Fibroblast of skin of left quadriceps (primary cell): ENCODE results near the gene METTL17.
"Not testable (repeated sequence)": the region's sequence is repeated elsewhere in the genome, so short reads cannot be mapped to it uniquely, and the experiment has no call there.

Experiments
- DNase-seq, 2 experiments: peaks; one replicate each; pipeline ENCODE4 v3.0.0-alpha.2; 2013; ENCODE audit warnings: low read depth in 2 of 2

The METTL17 gene

DNA sequence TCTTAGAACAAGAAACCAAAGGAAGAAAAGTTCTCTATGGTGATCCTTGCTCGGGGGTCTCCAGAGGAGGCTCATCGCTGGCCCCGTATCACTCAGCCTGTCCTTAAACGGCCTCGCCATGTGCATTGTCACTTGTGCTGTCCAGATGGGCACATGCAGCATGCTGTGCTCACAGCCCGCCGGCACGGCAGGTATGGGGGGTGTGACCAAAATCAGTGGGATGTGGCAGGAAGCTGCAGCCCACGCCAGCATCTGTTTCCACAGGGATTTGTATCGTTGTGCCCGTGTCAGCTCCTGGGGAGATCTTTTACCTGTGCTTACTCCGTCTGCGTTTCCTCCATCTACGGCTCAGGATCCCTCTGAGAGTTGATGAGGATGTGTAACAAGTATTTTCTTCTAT lies 6.7 kb downstream of the METTL17 start:
- no peak for DNase-seq

DNA sequence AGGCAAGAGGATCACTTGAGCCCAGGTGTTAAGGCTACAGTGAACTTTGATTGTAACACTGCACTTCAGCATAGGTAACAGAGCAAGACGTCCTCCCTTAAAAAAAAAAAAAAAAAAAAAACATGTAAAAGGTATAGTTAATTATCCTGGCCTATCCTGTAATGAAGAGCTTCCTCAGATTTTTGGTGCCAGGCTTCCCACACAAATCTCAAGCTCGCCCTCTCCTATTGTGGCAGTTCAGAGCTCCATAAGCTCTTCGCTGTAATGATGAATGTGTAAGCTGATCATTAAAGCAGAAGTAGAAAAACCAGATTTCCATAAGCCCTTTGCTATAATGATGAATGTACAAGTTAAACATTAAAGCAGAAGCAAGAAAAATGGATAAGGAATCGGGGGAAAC lies 7.3 kb downstream of the METTL17 start:
- DNase-seq, result no peak

DNA sequence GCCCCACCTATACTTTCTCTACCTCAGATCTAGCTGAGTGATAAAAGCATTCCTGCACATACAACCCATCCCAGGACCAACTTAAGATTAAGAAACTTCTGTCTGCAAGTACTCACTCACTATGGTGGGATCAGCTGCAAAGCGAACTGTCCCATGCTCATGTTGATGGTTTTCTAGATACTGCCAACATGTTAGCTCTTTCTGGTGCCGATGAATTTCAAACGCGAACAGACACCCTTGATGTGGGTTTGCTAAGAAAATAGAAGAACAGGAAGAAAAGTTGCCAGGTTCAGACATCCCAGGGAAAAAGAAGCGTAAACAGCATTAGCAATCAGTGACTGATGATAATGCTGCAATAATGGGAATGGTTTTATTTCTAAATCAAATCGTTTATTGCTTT lies 7.8 kb downstream of the METTL17 start:
- no peak for DNase-seq

DNA sequence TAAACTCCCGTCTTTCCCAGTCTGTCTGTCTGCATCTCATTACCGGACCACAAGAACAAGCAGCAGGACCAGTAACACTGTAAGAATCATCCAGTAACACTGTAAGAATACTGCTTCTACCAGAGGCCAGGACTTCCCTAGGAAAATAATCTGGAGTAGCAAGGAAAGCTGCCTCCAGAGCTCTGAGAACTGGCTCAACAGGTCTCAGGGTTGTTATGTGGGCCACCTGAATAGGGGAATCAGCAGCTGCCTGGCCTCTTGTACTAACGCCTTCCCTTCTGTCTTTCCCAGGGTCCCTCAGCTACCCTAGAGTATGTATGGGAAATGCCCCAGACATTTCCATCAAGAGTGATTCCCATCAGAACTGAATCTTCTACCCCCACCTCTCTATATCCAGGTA lies 8.4 kb downstream of the METTL17 start:
- no peak for DNase-seq

DNA sequence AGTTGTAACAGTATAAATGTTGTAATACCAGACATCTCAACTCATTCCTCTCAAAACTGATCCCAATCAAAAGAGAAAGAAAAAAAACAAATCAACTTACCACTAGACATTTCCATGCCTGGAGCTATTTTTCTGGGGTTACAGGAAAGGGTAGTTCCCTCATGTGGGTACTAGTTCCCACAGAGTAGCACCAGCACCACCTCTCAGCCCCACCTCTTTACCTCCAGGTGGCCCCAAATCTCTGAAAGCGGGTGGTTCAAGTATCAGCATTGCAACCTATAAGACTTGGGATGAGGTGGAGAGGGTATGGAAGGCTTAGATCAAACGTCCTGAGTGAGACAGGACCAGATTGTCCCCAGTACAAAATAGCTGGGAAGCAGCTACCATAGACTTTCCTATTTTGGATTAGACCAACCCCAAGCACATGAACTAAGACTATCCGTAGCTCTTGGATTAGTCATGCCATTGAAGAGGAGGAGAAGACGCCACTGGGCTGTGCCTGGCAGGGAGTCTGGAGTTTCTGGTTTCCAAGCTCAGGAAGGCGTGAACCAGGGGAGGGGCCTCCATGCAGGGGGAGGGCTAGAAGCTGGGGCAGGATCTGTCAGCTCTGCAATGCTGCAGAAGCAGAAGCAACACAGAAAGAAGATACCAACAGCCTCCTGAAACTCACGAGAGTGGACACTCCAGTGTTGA lies 9.0 kb downstream of the METTL17 start, which contains the start of gene SLC39A2:
SLC39A2 (plus strand) TSS at position 620 of the 693 bp plus-strand sequence. CDS start 154 bp downstream, outside the sequence.
- DNase-seq, result peak; percentile 32 to 37

DNA sequence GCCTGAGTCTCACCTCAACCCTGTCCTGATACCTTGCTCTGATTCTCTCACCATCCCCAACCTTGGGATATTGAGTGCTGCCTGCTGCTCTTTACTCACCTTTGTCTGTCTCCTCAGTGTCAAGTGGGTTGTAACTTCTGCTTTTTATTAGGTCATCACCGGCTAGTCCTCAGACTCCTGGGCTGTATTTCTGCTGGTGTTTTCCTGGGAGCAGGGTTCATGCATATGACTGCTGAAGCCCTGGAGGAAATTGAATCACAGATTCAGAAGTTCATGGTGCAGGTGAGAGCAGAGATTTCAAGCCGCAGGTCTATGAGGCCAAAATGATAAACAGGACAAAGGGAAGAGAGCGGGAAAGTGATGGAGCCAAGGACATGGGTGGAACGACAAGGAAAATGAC lies 9.8 kb downstream of the METTL17 start:
- no peak for DNase-seq

DNA sequence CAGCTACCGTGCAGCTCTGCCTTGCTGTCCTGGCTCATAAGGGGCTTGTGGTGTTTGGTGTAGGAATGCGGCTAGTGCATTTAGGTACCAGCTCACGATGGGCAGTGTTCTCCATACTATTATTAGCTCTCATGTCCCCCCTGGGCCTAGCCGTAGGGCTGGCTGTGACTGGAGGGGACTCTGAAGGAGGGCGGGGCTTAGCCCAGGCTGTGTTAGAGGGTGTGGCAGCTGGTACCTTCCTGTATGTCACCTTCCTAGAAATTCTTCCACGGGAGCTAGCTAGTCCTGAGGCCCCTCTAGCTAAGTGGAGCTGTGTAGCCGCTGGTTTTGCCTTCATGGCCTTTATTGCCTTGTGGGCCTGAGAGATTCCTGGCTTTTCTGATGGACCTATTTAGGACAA lies 11.4 kb downstream of the METTL17 start:
- DNase-seq, result no peak

DNA sequence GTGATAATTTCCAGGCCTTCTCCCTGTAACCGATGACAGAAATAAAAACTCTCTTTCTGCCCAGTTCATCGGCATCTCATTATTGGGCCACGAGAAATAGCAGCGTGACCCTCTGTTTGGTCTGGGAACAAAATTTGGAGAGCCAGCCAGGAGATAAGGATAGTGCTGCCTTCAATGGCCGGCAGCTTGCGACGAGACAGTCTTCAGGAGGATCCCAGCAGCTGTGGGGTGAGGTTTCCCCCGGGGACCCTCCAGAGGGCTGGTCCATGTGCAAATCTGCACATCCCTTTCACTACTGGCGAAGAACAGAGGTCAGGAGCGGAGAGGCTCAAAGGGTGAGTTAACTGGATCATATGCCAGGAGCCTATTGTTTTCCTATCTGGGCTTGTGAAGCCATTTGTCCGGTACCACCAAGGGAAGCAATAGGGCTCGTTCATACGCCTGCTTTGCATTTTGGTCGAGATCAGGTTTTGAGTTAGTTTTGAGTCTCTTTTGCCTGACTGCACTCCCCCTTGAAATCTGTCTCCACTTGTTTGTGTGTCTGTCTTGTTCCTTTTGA lies 14.1 kb downstream of the METTL17 start:
- no peak for DNase-seq

DNA sequence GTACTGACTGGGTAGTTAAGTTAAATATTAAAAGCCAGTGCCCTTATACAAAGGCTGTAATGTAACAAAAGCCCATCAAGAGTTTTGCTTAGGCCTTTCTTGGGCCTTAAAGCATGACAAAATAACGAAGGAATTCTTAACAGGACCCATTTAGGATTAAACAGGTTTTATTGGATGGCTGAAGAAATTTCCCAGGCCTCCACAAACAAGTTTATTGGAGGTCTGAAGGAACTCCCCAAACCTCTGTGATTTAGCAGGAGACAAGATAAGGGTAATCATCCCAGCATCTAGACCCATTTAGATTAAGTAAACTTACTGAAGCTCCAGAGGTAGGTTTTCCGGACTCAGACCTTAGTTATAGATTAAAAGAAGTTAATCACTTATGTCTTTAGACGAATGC lies 19.9 kb downstream of the METTL17 start:
- not testable (repeated sequence) for DNase-seq

DNA sequence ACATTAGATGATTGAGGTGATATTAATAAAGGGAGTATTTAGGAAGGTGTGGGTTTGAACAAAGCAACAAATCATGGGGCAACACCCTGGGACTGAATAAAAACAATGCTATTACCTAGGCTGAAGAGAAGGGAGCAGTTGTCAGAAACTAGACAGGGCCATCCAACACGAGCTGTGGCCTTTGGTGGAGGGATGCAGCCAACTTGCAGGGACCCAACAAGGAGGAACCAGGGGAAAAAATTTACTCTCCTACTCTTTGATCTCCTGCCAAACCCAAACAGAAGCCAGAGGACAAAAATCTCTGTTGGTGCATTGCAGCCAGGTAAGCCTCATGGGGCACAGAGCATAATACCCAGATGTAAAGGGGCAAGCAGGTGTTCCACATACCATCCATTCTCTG lies 21.4 kb downstream of the METTL17 start:
- no peak for DNase-seq

DNA sequence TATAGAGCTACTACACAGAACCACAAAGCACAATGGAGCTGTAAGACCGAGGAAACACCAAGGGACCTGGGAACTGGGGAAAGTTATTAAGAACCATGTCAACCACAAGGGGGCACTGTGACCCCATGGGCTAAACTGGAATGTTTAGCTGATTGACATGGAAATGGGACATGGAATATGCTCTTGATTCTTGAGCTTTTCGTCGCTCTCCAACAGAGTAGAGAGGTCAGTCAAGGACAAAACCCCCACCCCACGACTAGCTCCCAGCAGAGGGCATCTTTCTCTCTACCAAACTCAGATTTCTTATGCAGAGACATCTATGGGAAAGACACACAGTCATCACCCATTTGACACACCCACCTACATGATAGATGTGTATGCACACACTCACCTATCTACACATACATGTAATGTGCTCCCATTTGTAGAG lies 25.0 kb downstream of the METTL17 start:
- DNase-seq, result peak; percentile 56

DNA sequence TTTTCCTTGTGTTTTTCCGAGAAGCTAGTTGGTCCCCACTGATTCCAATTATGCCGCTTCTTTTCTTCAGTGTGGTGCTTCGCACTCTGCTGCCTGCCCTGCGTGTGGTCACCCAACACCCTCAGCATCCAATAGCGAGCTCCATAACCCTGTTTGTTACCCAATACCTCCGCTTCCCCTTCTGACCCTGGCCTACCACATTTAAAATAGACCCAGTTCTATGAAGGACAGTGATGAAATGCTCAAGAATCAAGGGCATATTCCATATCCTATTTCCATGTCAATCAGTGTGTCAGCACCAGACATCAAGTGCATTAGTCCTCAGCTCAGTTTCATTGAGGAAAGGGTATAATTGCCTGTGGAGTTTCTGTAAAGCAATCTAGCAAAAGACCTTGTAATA lies 25.5 kb downstream of the METTL17 start:
- DNase-seq, result no peak

DNA sequence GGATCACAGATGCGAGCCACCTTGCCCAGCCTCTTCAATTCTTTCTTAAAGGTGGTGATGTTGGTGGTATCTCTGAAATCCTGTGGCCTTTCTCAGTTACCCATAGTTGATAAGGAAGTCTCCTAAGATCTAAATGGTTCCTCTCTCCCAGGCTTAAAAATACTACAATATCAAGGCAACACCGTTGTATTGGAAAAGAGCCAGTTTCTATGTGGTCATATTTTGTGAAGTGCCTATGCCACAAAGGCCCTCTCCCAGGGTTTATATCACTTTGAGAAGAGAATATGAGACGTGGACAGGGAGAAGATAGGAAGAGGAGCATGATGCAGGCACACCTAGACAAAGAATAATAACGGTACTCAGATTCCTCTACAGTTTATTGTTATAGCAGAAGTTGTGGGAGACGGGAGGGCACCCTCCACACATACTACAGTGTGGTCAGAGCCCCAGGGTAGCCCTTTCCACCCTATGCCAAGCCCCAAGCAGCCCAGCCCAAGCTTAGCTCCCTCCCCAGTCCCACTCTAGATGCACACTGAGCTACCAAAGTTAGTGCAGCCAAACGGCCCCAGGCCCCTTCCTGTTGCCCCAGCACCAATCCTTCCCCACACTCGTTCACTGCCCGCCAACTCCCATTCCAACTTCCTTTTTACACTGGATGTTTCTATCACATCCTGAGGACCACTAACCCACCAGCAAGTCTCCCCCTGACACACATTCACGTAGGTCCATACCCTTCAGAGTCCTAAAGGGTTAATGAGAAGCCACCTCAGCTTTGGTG lies 26.8 kb downstream of the METTL17 start:
- no peak for DNase-seq

DNA sequence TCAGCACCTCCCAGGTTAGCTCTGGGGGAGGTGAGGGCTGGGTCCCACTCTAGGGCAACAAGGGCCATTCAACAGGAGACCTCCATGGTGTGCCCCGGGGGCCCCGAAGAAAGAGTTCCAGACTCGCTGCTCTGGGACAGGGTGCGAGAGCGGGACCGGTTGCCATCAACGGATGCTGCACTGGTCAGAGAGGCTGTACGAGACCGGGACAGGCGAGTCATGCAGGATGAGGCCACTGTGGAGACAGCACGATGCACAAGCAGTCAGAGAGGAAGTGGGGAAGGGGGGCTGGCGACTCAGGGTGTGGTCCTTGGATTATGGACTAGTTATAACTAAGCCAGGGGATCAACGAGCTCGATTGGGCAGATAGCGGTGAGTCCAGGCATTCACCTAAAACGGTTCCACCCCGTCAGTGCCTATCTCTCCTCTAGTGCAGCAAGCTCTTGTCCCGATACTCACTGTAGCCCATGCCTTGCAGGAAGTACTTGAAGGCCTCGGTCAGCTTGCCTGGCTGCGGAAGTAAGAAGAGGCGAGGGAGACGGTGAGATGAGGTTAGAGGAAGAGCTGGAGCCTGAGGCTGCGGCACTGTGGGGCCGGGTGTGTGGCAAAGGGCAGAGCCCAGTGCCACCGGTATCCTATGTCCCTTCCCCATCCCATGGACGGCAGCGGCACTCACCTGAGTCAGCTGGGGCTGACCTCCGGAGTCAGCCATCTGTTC lies 27.9 kb downstream of the METTL17 start:
- no peak for DNase-seq

DNA sequence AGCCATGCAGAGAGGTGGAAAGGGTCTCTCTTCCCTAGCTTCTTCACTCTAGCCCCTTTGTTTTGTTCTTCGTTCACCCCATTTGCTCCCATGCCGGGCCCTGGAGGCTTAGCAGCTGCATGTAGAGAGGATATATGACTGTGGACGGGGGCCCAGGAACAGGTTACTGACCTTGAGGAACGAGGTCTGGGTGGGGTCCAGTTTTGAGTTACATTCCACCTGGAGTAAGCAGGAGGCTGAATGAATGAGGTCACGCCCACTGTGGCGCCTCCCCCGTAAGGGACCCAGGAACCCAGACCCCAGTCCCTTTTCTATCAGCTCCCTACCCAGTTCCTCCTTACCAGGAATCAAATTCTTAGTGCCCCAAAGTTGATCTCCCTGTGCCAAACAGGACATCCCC lies 28.5 kb downstream of the METTL17 start:
- DNase-seq, result no peak

DNA sequence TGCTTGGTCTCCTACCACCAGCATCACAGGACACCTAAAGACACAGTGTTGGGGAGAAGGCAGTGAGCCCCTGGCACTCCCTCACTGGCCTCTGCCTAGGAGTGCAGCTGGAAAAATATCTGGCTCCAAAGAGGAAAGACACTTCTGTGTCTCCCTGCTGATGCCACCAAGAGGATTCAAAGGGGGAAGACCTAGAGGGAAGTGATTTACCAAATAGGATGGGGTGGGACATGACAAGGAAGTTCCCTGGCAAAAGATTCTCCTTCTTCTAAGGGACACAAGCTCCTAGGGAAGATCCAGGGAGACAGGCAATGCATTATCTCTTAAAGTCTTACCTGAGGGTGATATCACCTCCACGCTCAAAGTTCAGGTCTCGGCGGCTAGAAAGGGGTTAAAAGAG lies 29.0 kb downstream of the METTL17 start:
- DNase-seq, result no peak

DNA sequence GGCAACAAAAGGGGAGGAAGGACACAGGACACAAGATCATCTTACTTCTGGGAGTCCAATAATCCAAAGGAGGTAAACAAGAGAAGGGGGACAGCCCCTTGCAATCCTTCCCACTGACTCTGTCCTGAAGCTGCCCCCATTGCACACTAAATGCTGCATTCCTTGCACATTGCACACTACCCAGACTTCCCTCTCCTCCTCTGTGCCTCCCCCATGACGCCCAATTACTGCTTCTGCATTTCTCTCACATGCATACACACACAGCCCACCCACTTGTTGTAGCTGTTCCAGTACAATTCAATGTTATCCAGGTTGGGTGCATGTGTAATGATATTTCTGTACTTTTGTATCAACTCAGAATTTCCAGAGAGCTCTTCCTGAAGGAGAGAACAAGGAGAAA lies 29.6 kb downstream of the METTL17 start:
- no peak for DNase-seq

DNA sequence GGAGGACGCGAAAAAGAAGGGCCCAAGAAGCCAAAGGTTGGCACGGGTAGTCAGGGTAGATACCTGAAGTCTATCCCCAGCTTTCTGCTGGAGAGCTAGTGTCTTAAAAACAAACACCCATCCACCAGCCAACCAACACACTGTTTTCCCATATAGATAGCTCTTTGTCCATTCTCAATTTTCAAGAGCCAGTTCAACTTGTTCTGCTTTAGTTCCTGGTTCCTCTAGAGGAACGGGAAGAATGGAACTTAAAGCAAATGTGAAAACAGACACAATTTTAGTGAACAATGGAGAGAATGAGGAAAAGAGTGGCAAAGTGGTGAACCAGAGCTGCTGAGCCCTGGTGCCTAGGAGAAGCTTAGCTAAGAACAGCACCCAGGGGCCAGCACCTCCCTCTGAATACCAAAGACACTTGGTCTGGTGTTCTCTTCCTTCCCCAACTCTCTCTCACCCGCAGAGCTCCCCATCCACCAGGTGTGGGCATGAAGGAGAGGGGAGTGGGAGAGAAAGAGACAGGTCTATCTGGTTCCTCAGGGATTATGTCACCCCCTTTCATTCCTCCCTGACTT lies 31.3 kb downstream of the METTL17 start:
- DNase-seq, result no peak

DNA sequence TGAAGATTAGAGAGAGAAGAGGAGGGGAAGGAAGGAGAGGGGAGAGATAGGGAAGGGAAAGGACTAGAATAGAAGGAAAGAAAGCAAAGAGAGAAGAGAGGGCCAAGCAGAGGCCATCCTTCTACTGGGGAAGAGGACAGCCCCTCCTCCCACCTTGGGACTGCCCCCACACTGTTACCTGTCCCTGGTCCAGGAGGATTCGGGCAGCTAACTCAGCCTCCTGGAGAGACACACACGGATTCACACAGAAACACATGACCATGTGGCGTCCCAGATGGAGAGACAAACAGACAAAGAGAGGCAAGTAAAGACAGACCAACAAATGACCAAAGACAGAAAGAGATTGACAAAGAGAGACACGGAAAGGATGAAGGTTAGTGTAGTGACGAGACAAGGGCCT lies 32.9 kb downstream of the METTL17 start:
- DNase-seq, result no peak

DNA sequence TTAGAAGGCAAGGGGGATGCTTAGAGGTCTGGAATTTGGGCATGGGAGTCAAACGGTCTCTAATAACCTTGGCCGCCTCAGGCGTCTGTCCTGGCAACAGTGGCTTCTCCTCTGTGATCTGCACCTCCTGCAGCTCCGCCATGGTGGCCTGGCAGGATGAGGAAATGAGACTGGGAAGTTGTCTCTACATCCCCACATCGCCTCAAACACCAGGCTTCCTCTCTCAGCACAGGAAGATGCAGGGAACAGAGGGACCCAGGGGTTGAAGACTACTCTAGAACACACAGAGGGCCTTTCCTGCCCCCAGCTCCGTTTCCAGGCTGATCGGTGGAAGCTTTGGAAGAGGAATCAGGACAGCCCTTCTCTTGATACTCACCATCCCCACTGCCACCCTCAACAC lies 33.4 kb downstream of the METTL17 start:
- DNase-seq, result no peak

DNA sequence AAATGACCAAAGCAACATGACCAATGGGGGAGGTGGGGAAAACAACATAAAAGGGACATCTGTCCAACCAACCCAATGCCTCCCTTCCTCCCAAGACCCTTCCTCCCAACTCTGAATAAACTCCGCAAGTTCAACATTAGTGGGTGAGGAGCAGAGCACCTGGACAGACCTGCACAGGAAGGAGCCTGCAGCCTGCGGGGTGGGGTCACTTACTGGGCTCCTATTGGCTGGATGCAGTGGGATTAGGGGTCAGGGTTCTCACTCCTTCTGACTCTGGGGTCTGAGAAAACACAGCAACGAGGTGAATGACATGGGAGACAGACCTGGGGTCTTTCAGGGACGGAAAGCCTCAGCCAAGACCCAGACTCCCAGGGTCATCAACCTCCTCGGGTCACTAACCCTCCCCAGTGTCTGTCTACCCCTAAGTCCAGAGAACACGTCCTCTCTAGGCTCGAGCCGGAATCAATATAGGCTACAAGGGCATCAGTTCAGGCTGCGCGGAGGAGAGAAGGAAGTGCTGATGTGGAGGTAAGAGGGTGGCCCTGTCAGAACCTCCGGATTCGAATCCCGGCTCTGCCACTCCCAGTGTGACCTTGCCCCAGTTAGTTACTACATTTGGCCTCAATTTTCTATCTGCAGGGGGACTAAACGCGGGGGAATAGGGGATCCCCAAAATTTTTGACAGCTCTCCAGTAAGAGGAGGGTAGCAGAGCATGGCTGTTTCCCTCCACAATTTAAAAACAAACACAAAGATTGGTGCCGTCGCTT lies 34.2 kb downstream of the METTL17 start:
- no peak for DNase-seq
